HepG2 (cell line): Measurements from ENCODE around the gene NKX2-2. TPM values are rescaled to one million over a fixed set of nuclear protein-coding genes. Genes with fewer than 3 reads are reported as not detected.

Source experiments
- MEIS1 ChIP-seq: sonication (generic); formaldehyde crosslinking; IDR thresholded peaks from 2 replicates; pipeline ENCODE4 v1.9.0; 2021; ENCODE audit warnings: mild to moderate bottlenecking, missing genetic modification reagents, moderate library complexity, borderline replicate concordance
- RAD21 ChIP-seq: fragments of 450-650 bp; formaldehyde crosslinking; IDR thresholded peaks from 2 replicates; pipeline ENCODE4 v1.5.0; 2020; ENCODE audit warnings: mild to moderate bottlenecking
- SOX6 ChIP-seq, 2 experiments: fragments of 450-650 bp in 1 of 2; sonication (generic) in 1 of 2; formaldehyde crosslinking in 1 of 2; IDR thresholded peaks; 2 replicates each; pipeline versions ENCODE4 v1.4.0 to v1.6.1; 2017 to 2020; ENCODE audit warnings: antibody characterized with exemption in 1 of 2, mild to moderate bottlenecking in 1 of 2, missing genetic modification reagents in 1 of 2
- ZNF143 ChIP-seq: sonication (generic); formaldehyde crosslinking; IDR thresholded peaks from 2 replicates; pipeline ENCODE4 v1.4.0; 2020; ENCODE audit warnings: missing genetic modification reagents
- ZNF607 ChIP-seq: sonication (generic); formaldehyde crosslinking; IDR thresholded peaks from 2 replicates; pipeline ENCODE4 v1.5.1; 2020; ENCODE audit warnings: missing genetic modification reagents, mild to moderate bottlenecking, borderline replicate concordance
- polyA plus RNA-seq, 8 experiments: library from polyadenylated mRNA; depleted of rRNA in 3 of 8; stranded (reverse) in 7 of 8; unstranded in 1 of 8; fragments of >200 nt; fragmentation: Illumina TruSeq in 4 of 8; extraction: Trizol in 4 of 8; gene quantifications; 2 replicates each; pipeline versions ENCODE4 v1.2.1 to v1.2.3, GENCODE V29; 2011 to 2016; ENCODE audit warnings: low read depth in 4 of 8, missing spikeins in 1 of 8, mixed read lengths in 1 of 8; ENCODE audit not compliant: insufficient read depth in 1 of 8
- total RNA-seq, 5 experiments: library from RNA; depleted of rRNA; stranded (reverse); fragments of >200 nt; fragmentation: Illumina TruSeq; extraction: Trizol; gene quantifications; 2 replicates each; pipeline ENCODE4 v1.2.3, GENCODE V29; 2016; ENCODE audit warnings: low read depth in 1 of 5
- TF ChIP-seq, protein P1 (sequence below): sonication (generic); formaldehyde crosslinking; IDR thresholded peaks from 2 replicates; pipeline ENCODE4 v1.4.0; 2020; ENCODE audit warnings: missing genetic modification reagents
- TF ChIP-seq, protein P2 (sequence below): sonication (generic); formaldehyde crosslinking; IDR thresholded peaks from 2 replicates; pipeline ENCODE4 v1.5.0; 2020; ENCODE audit warnings: mild to moderate bottlenecking, missing genetic modification reagents, moderate library complexity
- TF ChIP-seq, protein P3 (sequence below): sonication (generic); formaldehyde crosslinking; IDR thresholded peaks from 2 replicates; pipeline ENCODE4 v1.4.0; 2020; ENCODE audit warnings: missing genetic modification reagents
- TF ChIP-seq, protein P4 (sequence below): sonication (generic); formaldehyde crosslinking; IDR thresholded peaks from 2 replicates; pipeline ENCODE4 v1.4.0; 2020; ENCODE audit warnings: missing genetic modification reagents
- TF ChIP-seq, protein P5 (sequence below): sonication (generic); formaldehyde crosslinking; IDR thresholded peaks from 2 replicates; pipeline ENCODE4 v1.8.1; 2022; ENCODE audit warnings: mild to moderate bottlenecking, missing genetic modification reagents
- TF ChIP-seq, protein P6 (sequence below): sonication (generic); formaldehyde crosslinking; IDR thresholded peaks from 2 replicates; pipeline ENCODE4 v1.5.1; 2020; ENCODE audit warnings: mild to moderate bottlenecking, missing genetic modification reagents, moderate library complexity

The NKX2-2 gene
- total and polyA plus RNA-seq, 2 of the 13 experiments (the other 11 are each of a cell fraction or from before 2014, with no cell fraction given), result not detected

DNA sequence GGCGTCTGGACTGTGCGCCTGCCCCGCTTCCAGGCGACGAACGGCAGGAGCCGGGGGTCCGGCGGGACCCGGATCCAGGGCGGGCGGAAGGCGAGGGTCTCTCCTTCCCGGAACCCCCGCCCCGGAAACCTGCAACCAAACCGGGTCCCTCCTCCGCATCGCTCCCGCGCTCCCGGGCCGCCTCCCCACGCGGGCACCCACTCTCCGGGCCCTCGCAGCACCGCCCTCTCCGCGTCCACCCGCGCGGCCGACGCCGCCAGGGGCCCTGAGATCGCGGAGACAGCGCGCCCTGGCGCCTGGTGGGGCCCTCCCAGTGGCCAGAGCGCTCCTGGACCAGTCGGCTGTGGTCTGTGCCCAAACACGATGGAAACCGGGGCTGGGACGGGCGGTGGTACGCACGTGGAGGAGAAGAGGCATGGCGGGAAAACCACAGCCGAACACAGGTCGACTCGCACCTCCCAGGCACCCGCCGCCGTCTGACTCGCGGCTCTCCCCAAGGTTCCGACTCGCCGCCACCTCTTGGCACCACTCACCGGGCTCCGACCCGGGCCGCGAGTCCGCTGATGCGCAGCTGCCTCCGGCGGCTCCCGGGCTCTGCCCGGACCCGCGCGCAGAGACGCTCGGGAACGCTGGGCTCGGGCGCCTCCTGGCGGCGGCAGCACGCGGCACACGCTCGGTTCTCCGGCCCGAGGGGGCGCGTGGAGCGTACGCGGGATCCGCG lies 7.9 kb downstream of the NKX2-2 start (continued):
- TF ChIP-seq, protein P1, sequence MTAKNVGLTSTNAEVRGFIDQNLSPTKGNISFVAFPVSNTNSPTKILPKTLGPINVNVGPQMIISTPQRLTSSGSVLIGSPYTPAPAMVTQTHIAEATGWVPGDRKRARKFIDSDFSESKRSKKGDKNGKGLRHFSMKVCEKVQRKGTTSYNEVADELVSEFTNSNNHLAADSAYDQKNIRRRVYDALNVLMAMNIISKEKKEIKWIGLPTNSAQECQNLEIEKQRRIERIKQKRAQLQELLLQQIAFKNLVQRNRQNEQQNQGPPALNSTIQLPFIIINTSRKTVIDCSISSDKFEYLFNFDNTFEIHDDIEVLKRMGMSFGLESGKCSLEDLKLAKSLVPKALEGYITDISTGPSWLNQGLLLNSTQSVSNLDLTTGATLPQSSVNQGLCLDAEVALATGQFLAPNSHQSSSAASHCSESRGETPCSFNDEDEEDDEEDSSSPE, result peak; percentile 47
- TF ChIP-seq, protein P2, sequence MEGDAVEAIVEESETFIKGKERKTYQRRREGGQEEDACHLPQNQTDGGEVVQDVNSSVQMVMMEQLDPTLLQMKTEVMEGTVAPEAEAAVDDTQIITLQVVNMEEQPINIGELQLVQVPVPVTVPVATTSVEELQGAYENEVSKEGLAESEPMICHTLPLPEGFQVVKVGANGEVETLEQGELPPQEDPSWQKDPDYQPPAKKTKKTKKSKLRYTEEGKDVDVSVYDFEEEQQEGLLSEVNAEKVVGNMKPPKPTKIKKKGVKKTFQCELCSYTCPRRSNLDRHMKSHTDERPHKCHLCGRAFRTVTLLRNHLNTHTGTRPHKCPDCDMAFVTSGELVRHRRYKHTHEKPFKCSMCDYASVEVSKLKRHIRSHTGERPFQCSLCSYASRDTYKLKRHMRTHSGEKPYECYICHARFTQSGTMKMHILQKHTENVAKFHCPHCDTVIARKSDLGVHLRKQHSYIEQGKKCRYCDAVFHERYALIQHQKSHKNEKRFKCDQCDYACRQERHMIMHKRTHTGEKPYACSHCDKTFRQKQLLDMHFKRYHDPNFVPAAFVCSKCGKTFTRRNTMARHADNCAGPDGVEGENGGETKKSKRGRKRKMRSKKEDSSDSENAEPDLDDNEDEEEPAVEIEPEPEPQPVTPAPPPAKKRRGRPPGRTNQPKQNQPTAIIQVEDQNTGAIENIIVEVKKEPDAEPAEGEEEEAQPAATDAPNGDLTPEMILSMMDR (CRISPR knock-in tag), result peak; percentile 72
- TF ChIP-seq, protein P3, sequence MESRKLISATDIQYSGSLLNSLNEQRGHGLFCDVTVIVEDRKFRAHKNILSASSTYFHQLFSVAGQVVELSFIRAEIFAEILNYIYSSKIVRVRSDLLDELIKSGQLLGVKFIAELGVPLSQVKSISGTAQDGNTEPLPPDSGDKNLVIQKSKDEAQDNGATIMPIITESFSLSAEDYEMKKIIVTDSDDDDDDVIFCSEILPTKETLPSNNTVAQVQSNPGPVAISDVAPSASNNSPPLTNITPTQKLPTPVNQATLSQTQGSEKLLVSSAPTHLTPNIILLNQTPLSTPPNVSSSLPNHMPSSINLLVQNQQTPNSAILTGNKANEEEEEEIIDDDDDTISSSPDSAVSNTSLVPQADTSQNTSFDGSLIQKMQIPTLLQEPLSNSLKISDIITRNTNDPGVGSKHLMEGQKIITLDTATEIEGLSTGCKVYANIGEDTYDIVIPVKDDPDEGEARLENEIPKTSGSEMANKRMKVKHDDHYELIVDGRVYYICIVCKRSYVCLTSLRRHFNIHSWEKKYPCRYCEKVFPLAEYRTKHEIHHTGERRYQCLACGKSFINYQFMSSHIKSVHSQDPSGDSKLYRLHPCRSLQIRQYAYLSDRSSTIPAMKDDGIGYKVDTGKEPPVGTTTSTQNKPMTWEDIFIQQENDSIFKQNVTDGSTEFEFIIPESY (CRISPR knock-in tag), result peak; percentile 84
- TF ChIP-seq, protein P4, sequence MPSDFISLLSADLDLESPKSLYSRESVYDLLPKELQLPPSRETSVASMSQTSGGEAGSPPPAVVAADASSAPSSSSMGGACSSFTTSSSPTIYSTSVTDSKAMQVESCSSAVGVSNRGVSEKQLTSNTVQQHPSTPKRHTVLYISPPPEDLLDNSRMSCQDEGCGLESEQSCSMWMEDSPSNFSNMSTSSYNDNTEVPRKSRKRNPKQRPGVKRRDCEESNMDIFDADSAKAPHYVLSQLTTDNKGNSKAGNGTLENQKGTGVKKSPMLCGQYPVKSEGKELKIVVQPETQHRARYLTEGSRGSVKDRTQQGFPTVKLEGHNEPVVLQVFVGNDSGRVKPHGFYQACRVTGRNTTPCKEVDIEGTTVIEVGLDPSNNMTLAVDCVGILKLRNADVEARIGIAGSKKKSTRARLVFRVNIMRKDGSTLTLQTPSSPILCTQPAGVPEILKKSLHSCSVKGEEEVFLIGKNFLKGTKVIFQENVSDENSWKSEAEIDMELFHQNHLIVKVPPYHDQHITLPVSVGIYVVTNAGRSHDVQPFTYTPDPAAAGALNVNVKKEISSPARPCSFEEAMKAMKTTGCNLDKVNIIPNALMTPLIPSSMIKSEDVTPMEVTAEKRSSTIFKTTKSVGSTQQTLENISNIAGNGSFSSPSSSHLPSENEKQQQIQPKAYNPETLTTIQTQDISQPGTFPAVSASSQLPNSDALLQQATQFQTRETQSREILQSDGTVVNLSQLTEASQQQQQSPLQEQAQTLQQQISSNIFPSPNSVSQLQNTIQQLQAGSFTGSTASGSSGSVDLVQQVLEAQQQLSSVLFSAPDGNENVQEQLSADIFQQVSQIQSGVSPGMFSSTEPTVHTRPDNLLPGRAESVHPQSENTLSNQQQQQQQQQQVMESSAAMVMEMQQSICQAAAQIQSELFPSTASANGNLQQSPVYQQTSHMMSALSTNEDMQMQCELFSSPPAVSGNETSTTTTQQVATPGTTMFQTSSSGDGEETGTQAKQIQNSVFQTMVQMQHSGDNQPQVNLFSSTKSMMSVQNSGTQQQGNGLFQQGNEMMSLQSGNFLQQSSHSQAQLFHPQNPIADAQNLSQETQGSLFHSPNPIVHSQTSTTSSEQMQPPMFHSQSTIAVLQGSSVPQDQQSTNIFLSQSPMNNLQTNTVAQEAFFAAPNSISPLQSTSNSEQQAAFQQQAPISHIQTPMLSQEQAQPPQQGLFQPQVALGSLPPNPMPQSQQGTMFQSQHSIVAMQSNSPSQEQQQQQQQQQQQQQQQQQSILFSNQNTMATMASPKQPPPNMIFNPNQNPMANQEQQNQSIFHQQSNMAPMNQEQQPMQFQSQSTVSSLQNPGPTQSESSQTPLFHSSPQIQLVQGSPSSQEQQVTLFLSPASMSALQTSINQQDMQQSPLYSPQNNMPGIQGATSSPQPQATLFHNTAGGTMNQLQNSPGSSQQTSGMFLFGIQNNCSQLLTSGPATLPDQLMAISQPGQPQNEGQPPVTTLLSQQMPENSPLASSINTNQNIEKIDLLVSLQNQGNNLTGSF (CRISPR knock-in tag), result peak; percentile 50; the same call in 1 of the 2 replicates
- TF ChIP-seq RAD21 (peak; percentile 83), ZNF143 (CRISPR knock-in tag) (peak; percentile 80), SOX6 (IDR thresholded peaks at IDR 0.05) (no peak), SOX6 (CRISPR knock-in tag; IDR thresholded peaks at IDR 0.05) (no peak), ZNF607 (CRISPR knock-in tag) (peak; percentile 44; the same call in 1 of the 2 replicates), MEIS1 (CRISPR knock-in tag) (no peak)
- TF ChIP-seq, protein P5, sequence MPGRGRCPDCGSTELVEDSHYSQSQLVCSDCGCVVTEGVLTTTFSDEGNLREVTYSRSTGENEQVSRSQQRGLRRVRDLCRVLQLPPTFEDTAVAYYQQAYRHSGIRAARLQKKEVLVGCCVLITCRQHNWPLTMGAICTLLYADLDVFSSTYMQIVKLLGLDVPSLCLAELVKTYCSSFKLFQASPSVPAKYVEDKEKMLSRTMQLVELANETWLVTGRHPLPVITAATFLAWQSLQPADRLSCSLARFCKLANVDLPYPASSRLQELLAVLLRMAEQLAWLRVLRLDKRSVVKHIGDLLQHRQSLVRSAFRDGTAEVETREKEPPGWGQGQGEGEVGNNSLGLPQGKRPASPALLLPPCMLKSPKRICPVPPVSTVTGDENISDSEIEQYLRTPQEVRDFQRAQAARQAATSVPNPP (CRISPR knock-in tag), result no peak
- TF ChIP-seq, protein P6, sequence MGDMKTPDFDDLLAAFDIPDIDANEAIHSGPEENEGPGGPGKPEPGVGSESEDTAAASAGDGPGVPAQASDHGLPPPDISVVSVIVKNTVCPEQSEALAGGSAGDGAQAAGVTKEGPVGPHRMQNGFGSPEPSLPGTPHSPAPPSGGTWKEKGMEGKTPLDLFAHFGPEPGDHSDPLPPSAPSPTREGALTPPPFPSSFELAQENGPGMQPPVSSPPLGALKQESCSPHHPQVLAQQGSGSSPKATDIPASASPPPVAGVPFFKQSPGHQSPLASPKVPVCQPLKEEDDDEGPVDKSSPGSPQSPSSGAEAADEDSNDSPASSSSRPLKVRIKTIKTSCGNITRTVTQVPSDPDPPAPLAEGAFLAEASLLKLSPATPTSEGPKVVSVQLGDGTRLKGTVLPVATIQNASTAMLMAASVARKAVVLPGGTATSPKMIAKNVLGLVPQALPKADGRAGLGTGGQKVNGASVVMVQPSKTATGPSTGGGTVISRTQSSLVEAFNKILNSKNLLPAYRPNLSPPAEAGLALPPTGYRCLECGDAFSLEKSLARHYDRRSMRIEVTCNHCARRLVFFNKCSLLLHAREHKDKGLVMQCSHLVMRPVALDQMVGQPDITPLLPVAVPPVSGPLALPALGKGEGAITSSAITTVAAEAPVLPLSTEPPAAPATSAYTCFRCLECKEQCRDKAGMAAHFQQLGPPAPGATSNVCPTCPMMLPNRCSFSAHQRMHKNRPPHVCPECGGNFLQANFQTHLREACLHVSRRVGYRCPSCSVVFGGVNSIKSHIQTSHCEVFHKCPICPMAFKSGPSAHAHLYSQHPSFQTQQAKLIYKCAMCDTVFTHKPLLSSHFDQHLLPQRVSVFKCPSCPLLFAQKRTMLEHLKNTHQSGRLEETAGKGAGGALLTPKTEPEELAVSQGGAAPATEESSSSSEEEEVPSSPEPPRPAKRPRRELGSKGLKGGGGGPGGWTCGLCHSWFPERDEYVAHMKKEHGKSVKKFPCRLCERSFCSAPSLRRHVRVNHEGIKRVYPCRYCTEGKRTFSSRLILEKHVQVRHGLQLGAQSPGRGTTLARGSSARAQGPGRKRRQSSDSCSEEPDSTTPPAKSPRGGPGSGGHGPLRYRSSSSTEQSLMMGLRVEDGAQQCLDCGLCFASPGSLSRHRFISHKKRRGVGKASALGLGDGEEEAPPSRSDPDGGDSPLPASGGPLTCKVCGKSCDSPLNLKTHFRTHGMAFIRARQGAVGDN, result peak; percentile 71
